ENCODE data around the gene ABCD1.

The ABCD1 gene

GRCh38 chrX:153768311-153769157, 43.9 kb downstream of the ABCD1 start:
- no peak for DNase-seq (ENCODE audit: low read depth, low spot score)
- no peak overlapping the region for H3K4me3 ChIP-seq (ENCODE audit: low read length)

GRCh38 chrX:153769158-153769864, 44.7 kb downstream of the ABCD1 start:
- no peak overlapping the region for H3K4me3 ChIP-seq (ENCODE audit: low read length)
- no peak for DNase-seq (ENCODE audit: low read depth, low spot score)

- H3K4me3 ChIP-seq (ENCODE audit: low read length): no peak overlapping the region
- DNase-seq (ENCODE audit: low read depth, low spot score): no peak
Observed at GRCh38 chrX:153769865-153770600, 45.4 kb downstream of the ABCD1 start.

DNA sequence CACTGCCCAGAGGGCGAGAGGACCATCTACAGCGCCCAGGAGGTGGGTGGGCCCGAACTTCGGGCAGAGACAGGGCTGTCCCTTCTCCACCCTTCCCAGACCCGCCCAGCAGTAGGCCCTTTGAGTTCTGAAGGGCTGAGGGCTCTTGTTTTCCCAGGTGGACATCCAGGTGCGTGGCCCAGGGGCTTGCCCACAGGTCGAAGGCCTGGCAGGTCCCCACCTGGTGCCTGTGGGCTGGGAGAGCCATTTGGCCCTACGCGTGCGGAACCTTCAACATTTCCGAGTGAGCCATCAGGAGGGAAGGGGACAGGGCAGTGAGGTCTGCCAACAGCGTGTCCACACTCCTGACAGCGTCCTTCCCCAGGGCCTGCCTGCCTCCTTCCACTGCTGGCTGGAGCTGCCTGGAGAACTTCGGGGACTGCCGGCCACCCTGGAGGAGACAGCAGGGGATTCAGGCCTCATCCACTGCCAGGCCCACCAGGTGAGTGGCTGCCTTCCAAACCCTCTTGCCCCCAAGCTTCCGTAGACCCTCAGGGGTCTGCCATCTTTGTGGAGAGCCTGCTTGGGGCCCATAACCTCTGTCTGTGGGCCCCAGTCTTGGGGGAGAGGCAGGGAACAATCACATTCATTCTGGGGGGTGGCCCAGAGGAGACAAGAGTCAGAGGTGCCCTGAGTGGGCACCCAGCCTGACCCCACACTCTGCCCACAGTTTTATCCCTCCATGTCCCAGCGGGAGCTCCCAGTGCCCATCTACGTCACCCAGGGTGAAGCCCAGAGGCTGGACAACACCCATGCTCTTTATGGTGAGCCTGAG, 46.2 kb downstream of the ABCD1 start:
- H3K4me3 ChIP-seq (ENCODE audit: low read length): no peak overlapping the region
- DNase-seq (ENCODE audit: low read depth, low spot score): no peak

GRCh38 chrX:153771415-153772315, 47.0 kb downstream of the ABCD1 start:
- H3K4me3 ChIP-seq (ENCODE audit: low read length): no peak overlapping the region
- no peak for DNase-seq (ENCODE audit: low read depth, low spot score)

DNA sequence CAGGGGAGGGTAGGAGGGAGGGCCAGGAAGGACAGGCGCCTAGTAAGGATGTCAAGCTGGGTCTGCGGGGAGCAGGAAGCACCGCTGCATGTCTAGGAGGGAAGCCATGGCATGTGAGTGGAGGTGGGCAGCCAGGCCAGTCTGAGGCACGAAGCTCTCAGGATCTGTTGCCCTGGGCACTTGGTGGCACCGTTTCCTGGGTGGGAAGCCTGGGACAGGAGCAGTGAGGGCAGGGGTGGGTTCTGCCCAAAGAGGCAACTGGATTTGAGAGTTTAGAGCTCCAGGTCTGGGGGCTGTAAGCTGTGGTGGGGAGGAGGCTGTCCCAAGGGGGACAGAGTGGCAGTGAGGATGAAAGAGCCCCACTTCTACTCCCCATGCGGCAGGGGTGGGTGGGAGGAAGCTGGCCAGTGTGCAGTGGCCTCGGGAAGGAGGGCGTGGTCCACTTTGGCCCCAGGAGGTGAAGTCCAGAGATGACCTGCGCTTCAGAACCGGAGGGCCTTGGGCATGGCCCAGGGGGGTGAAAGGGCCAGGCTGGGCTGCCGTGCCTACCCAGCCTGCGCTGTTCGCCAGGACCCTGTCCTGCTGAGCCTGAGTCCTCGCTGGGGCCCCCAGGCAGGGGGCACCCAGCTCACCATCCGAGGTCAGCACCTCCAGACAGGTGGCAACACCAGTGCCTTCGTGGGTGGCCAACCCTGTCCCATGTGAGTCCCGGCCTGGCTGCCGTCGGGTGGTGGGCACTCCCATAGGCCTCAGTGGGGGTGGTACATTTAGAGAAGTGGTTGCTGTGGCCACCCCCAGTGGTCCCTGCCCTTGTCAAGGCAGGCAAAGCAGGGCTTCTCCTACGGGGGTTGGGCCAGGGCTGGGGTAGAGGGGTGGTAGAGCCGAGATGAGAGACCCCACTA, 47.9 kb downstream of the ABCD1 start:
- H3K4me3 ChIP-seq (ENCODE audit: low read length): no peak overlapping the region
- DNase-seq (ENCODE audit: low read depth, low spot score): no peak

DNA sequence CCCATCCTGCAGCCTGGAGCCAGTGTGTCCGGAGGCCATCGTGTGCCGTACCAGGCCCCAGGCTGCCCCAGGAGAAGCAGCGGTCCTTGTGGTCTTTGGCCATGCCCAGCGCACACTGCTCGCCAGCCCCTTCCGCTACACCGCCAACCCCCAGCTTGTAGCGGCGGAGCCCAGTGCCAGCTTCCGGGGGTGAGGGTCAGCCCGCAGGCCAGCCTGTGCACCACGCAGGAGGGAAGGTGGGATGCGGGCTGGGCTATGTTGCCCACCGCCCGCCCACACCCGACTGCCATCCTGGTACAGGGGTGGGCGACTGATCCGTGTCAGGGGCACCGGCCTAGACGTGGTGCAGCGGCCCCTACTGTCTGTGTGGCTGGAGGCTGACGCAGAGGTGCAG, 48.6 kb downstream of the ABCD1 start:
- no peak for DNase-seq (ENCODE audit: low read depth, low spot score)
- H3K4me3 ChIP-seq (ENCODE audit: low read length): no peak overlapping the region

- DNase-seq (ENCODE audit: low read depth, low spot score): no peak
- H3K4me3 ChIP-seq (ENCODE audit: low read length): no peak overlapping the region
Observed at GRCh38 chrX:153773741-153774575, 49.3 kb downstream of the ABCD1 start.

DNA sequence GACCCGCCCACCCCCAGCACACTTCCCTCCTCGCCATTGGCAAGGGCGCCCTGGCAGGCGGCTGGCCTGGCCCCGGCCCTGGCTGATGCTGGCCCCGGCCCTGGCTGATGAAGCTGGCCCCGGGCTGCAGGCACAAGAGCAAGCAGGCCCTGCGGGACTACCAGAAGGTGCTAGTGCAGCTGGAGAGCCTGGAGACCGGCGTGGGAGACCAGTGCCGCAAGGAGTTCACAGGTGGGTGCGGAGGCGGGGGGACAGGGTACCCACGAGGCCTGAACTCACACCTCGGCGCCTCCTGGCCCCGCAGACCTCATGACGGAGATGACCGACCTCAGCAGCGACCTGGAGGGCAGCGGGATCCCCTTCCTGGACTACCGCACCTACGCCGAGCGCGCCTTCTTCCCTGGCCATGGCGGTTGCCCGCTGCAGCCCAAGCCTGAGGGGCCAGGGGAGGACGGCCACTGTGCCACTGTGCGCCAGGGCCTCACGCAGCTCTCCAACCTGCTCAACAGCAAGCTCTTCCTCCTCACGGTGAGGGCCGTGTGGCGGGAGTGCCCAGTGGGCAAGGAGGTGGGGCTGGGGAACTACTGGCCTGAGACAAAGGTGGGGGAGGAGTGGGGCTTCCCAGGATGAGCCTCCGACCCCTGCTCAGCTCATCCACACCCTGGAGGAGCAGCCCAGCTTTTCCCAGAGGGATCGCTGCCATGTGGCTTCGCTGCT, 50.1 kb downstream of the ABCD1 start:
- DNase-seq (ENCODE audit: low read depth, low spot score): no peak
- H3K4me3 ChIP-seq (ENCODE audit: low read length): no peak overlapping the region

DNA sequence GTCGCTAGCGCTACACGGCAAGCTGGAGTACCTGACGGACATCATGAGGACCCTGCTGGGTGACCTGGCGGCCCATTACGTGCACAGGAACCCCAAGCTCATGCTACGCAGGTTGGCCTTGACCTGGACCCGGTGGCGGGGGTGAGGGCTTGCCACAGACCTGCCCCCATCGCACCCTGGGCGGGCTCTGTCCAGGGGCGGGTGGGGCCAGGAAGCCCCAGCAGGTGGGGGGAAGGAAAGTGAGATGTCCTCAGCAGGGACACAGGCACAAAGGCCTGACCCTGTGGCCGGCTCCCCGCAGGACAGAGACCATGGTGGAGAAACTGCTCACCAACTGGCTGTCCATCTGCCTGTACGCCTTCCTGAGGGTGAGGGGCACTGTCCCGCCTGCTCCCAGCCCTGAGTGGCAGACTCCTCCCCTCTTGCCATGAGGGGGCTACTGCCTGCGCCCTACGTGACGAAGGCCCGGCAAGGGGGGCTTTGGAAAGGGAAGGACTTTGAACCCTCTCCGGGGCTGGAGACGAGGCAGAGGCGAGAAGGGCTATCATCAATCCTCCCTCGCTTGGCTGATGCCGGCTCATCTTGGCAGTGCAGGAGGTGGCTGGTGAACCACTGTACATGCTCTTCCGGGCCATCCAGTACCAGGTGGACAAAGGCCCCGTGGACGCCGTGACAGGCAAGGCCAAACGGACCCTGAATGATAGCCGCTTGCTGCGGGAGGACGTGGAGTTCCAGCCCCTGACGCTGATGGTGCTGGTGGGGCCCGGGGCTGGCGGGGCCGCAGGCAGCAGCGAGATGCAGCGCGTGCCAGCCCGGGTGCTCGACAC, 50.9 kb downstream of the ABCD1 start:
- H3K4me3 ChIP-seq (ENCODE audit: low read length): no peak overlapping the region
- no peak for DNase-seq (ENCODE audit: low read depth, low spot score)

DNA sequence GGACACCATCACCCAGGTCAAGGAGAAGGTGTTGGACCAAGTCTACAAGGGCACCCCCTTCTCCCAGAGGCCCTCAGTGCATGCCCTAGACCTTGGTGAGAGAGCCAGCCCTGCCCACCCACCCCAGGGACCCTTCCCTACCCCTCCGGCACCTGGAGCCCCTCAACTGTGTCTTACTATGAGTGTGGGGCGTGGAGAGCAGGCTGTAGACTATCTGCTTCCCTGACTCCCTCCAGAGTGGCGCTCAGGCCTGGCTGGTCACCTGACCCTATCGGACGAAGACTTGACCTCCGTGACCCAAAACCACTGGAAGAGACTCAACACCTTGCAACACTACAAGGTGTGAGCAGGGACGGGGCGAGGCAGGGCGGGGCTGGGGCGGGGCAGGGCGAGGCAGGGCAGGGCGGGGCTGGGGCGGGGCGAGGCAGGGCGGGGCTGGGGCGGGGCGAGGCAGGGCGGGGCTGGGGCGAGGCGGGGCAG, 51.5 kb downstream of the ABCD1 start:
- H3K4me3 ChIP-seq (ENCODE audit: low read length): no peak overlapping the region

GRCh38 chrX:153776611-153777045, 52.0 kb downstream of the ABCD1 start:
- no peak overlapping the region for H3K4me3 ChIP-seq (ENCODE audit: low read length)
- no peak for DNase-seq (ENCODE audit: low read depth, low spot score)

More for the DNA sequence above, 51.5 kb downstream of the ABCD1 start:
- no peak for DNase-seq (ENCODE audit: low read depth, low spot score)

- H3K4me3 ChIP-seq (ENCODE audit: low read length): no peak overlapping the region
Observed at GRCh38 chrX:153777261-153778090, 52.8 kb downstream of the ABCD1 start.

DNA sequence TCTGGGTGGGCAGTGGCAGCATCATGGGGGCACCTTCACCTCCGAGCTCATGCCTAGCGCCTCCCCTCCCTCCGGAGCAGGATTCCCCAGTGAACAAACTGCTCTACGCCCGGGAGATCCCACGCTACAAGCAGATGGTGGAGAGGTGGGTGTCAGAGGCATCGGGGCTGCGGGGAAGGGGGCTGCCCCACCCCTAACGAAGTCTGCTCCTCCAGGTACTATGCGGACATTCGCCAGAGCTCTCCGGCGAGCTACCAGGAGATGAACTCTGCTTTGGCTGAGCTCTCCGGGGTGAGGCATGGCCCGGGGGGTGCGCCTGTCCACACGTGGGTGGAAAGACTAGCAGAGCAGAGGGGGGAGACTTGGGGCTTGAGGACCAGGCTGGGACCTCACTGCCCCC, 53.5 kb downstream of the ABCD1 start:
- H3K4me3 ChIP-seq (ENCODE audit: low read length): no peak overlapping the region
- no peak for DNase-seq (ENCODE audit: low read depth, low spot score)

More at GRCh38 chrX:153777261-153778090, 52.8 kb downstream of the ABCD1 start:
- DNase-seq (ENCODE audit: low read depth, low spot score): no peak
